Endodermal cell (in vitro differentiated cells): ENCODE data around the gene RNGTT. TPM values are rescaled to one million over a fixed set of nuclear protein-coding genes. Genes with fewer than 3 reads are reported as not detected.

Experiments used
- DNase-seq: peaks from one replicate; pipeline ENCODE4 v3.0.0-alpha.2; 2017
- H3K27ac ChIP-seq: 2 replicates; pipeline ENCODE4 v1.5.1; 2013; ENCODE audit warnings: mild to moderate bottlenecking, low read depth, low read length, moderate library complexity
- H3K27me3 ChIP-seq: 2 replicates; pipeline ENCODE4 v1.6.1; 2013; ENCODE audit warnings: mild to moderate bottlenecking, low read length, moderate library complexity; ENCODE audit not compliant: insufficient read depth, control insufficient read depth, poor library complexity, severe bottlenecking
- H3K36me3 ChIP-seq: 2 replicates; pipeline ENCODE4 v1.7.0; 2013; ENCODE audit warnings: mild to moderate bottlenecking, low read length, moderate library complexity; ENCODE audit not compliant: control insufficient read depth, insufficient read depth
- H3K4me1 ChIP-seq: one replicate; pipeline ENCODE4 v1.7.0; 2013; ENCODE audit warnings: low read length; ENCODE audit not compliant: control insufficient read depth, insufficient read depth
- H3K4me3 ChIP-seq: 2 replicates; pipeline ENCODE4 v1.5.1; 2013; ENCODE audit warnings: mild to moderate bottlenecking, low read length, moderate library complexity
- H3K9ac ChIP-seq: 2 replicates; pipeline ENCODE4 v1.6.1; 2013; ENCODE audit warnings: mild to moderate bottlenecking, low read length, moderate library complexity; ENCODE audit not compliant: poor library complexity, severe bottlenecking; ENCODE audit errors: extremely low read depth
- H3K9me3 ChIP-seq: 2 replicates; pipeline ENCODE4 v1.6.1; 2013; ENCODE audit warnings: mild to moderate bottlenecking, low read length, moderate library complexity; ENCODE audit not compliant: control insufficient read depth
- H3K27ac Mint-ChIP-seq: 2 replicates; pipeline ENCODE4 v1.8.0; 2020; ENCODE audit warnings: mixed read lengths
- H3K27me3 Mint-ChIP-seq: 2 replicates; pipeline ENCODE4 v1.8.0; 2021; ENCODE audit warnings: mild to moderate bottlenecking, mixed read lengths; ENCODE audit not compliant: insufficient read depth
- H3K36me3 Mint-ChIP-seq: 2 replicates; pipeline ENCODE4 v1.8.0; 2020; ENCODE audit warnings: low read depth, mixed read lengths
- H3K4me1 Mint-ChIP-seq: 2 replicates; pipeline ENCODE4 v1.8.0; 2020; ENCODE audit warnings: mixed read lengths
- H3K4me3 Mint-ChIP-seq: 2 replicates; pipeline ENCODE4 v1.8.0; 2020; ENCODE audit warnings: mild to moderate bottlenecking, moderate library complexity, mixed read lengths
- H3K9me3 Mint-ChIP-seq: 2 replicates; pipeline ENCODE4 v1.8.0; 2020; ENCODE audit warnings: mild to moderate bottlenecking, mixed read lengths
- WGBS, 2 experiments: methylation state at CpG; one replicate each; pipeline versions ENCODE4 v1.1.5 to v1.1.7; 2013; ENCODE audit warnings: missing lambda C conversion rate in 2 of 2, mixed read lengths in 1 of 2; ENCODE audit not compliant: insufficient coverage in 1 of 2, insufficient read length in 1 of 2; 5-methylcytosine and 5-hydroxymethylcytosine counted together
- total RNA-seq, 2 donors: library from RNA; stranded (reverse); fragmentation: NEBNext Ultra II Directional in 1 of 2; extraction: Animal tissue kit (Norgen Biotek cat#: 25700) in 1 of 2; gene quantifications; 2 replicates in 1 of 2; 3 replicates in 1 of 2; pipeline ENCODE4 v1.2.1, GENCODE V29; 2021
- TF ChIP-seq, protein P1 (sequence below): fragments of 200-600 bp; sonication (generic); conservative IDR thresholded peaks from 2 replicates; pipeline ENCODE4 v1.5.0; 2021; ENCODE audit warnings: antibody characterized with exemption, mild to moderate bottlenecking

RNGTT gene
- total RNA-seq, 2 donors from 2014 or later: 21.5 to 28.7 TPM

- H3K4me3 ChIP-seq: no peak overlapping the region
- no peaks in the 10 kb centered on the region for H3K27me3 ChIP-seq
- Mint-ChIP-seq H3K27ac (no peak overlapping the region), H3K4me1 (peaks cover 11% of the 10 kb centered on the region), H3K36me3 (no peaks in the 10 kb centered on the region), H3K9me3 (no peaks in the 10 kb centered on the region), H3K4me3 (no peak overlapping the region), H3K27me3 (no peaks in the 10 kb centered on the region)
- H3K9me3 ChIP-seq: no peaks in the 10 kb centered on the region
- H3K27ac ChIP-seq: no peak overlapping the region
- 91 to 94% methylated on average over 14 to 18 of the region's 18 CpGs for WGBS, 2 experiments
- H3K36me3 ChIP-seq: no peaks in the 10 kb centered on the region
- H3K9ac ChIP-seq: no peak overlapping the region
- H3K4me1 ChIP-seq: no peaks in the 10 kb centered on the region
- TF ChIP-seq, protein P1, sequence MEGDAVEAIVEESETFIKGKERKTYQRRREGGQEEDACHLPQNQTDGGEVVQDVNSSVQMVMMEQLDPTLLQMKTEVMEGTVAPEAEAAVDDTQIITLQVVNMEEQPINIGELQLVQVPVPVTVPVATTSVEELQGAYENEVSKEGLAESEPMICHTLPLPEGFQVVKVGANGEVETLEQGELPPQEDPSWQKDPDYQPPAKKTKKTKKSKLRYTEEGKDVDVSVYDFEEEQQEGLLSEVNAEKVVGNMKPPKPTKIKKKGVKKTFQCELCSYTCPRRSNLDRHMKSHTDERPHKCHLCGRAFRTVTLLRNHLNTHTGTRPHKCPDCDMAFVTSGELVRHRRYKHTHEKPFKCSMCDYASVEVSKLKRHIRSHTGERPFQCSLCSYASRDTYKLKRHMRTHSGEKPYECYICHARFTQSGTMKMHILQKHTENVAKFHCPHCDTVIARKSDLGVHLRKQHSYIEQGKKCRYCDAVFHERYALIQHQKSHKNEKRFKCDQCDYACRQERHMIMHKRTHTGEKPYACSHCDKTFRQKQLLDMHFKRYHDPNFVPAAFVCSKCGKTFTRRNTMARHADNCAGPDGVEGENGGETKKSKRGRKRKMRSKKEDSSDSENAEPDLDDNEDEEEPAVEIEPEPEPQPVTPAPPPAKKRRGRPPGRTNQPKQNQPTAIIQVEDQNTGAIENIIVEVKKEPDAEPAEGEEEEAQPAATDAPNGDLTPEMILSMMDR: no peak
- DNase-seq: no peak
Measured at GRCh38 chr6:88562353-88563276, 400.8 kb downstream of the RNGTT start.

GRCh38 chr6:88561954-88562315 lies 401.5 kb downstream of the RNGTT start:
- Mint-ChIP-seq H3K27me3 (no peaks in the 10 kb centered on the region), H3K9me3 (no peaks in the 10 kb centered on the region), H3K27ac (no peak overlapping the region), H3K4me3 (no peak overlapping the region), H3K36me3 (no peaks in the 10 kb centered on the region), H3K4me1 (peaks cover 11% of the 10 kb centered on the region)
- Histone ChIP-seq H3K27me3 (no peaks in the 10 kb centered on the region), H3K4me1 (no peaks in the 10 kb centered on the region), H3K9ac (no peak overlapping the region), H3K27ac (no peak overlapping the region), H3K36me3 (no peaks in the 10 kb centered on the region), H3K4me3 (no peak overlapping the region), H3K9me3 (no peaks in the 10 kb centered on the region)
- no peak for DNase-seq
- WGBS, 2 experiments: 90 to 100% methylated on average over 1 of the region's 1 CpG
- TF ChIP-seq, protein P1: no peak

GRCh38 chr6:88561034-88561953 lies 402.1 kb downstream of the RNGTT start:
- Mint-ChIP-seq H3K27me3 (peaks cover 2% of the 10 kb centered on the region), H3K4me3 (no peak overlapping the region), H3K27ac (no peak overlapping the region), H3K9me3 (no peaks in the 10 kb centered on the region), H3K36me3 (no peaks in the 10 kb centered on the region), H3K4me1 (peaks cover 11% of the 10 kb centered on the region)
- no peak for DNase-seq
- no peak overlapping the region for H3K4me3 ChIP-seq
- H3K9me3 ChIP-seq: no peaks in the 10 kb centered on the region
- TF ChIP-seq, protein P1: no peak
- WGBS, 2 experiments: 89 to 90% methylated on average over 5 to 10 of the region's 10 CpGs
- H3K4me1 ChIP-seq: no peaks in the 10 kb centered on the region
- no peak overlapping the region for H3K9ac ChIP-seq
- no peak overlapping the region for H3K27ac ChIP-seq
- H3K27me3 ChIP-seq: no peaks in the 10 kb centered on the region
- H3K36me3 ChIP-seq: no peaks in the 10 kb centered on the region

Other genes with a start within 250 kb of the RNGTT start
- 100 to 1,000 TPM; 105 to 118 TPM for gene PNRC1, start 117.1 kb upstream of the RNGTT start, total RNA-seq
- 10 to 100 TPM in 1 of 2 donors, 1 to 10 TPM in 1; 9.2 to 17.8 TPM for gene SRSF12, start 154.5 kb upstream of the RNGTT start, total RNA-seq
- gene PM20D2, start 182.4 kb upstream of the RNGTT start, total RNA-seq: 1 to 10 TPM; 5.1 to 8.5 TPM